ENCODE results near the gene MCM3.

GRCh38 chr6:52326540-52327364, 42.2 kb upstream of the MCM3 start:
- TF ChIP-seq CTCF (IDR thresholded peaks at IDR 0.05; ENCODE audit: insufficient read depth, low read length) (no peak), POLR2AphosphoS5 (IDR thresholded peaks at IDR 0.05; ENCODE audit: low read depth) (no peak), SPI1 (IDR thresholded peaks at IDR 0.05; ENCODE audit: borderline replicate concordance, low read depth) (no peak), GABPA (IDR thresholded peaks at IDR 0.05; ENCODE audit: low read depth) (no peak)
- TF ChIP-seq, protein P1, sequence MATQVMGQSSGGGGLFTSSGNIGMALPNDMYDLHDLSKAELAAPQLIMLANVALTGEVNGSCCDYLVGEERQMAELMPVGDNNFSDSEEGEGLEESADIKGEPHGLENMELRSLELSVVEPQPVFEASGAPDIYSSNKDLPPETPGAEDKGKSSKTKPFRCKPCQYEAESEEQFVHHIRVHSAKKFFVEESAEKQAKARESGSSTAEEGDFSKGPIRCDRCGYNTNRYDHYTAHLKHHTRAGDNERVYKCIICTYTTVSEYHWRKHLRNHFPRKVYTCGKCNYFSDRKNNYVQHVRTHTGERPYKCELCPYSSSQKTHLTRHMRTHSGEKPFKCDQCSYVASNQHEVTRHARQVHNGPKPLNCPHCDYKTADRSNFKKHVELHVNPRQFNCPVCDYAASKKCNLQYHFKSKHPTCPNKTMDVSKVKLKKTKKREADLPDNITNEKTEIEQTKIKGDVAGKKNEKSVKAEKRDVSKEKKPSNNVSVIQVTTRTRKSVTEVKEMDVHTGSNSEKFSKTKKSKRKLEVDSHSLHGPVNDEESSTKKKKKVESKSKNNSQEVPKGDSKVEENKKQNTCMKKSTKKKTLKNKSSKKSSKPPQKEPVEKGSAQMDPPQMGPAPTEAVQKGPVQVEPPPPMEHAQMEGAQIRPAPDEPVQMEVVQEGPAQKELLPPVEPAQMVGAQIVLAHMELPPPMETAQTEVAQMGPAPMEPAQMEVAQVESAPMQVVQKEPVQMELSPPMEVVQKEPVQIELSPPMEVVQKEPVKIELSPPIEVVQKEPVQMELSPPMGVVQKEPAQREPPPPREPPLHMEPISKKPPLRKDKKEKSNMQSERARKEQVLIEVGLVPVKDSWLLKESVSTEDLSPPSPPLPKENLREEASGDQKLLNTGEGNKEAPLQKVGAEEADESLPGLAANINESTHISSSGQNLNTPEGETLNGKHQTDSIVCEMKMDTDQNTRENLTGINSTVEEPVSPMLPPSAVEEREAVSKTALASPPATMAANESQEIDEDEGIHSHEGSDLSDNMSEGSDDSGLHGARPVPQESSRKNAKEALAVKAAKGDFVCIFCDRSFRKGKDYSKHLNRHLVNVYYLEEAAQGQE (IDR thresholded peaks at IDR 0.05; ENCODE audit: insufficient replicate concordance, low read depth) = no peak

All from HL-60 (cell line).